Adrenal gland (tissue), 5 donors: ENCODE data around the gene LZTR1.

Experiments used
- POLR2A ChIP-seq, 2 donors: fragments of 450-650 bp; IDR thresholded peaks; one replicate each; pipeline ENCODE4 v1.6.1; 2017; ENCODE audit warnings: antibody characterized with exemption in 2 of 2, mild to moderate bottlenecking in 2 of 2, moderate library complexity in 1 of 2
- TF ChIP-seq, protein P1 (sequence below), 6 experiments: fragments of 450-650 bp in 4 of 6; fragments of 200-600 bp in 2 of 6; sonication (generic) in 1 of 6; IDR thresholded peaks; 1 replicate in 5 of 6; 2 replicates in 1 of 6; pipeline versions ENCODE4 v1.5.1 to v1.8.0; 2016 to 2021; ENCODE audit warnings: antibody characterized with exemption in 6 of 6, mild to moderate bottlenecking in 2 of 6, moderate library complexity in 1 of 6
- donor health status: DM: no; HTN: no; CAD: no.

DNA sequence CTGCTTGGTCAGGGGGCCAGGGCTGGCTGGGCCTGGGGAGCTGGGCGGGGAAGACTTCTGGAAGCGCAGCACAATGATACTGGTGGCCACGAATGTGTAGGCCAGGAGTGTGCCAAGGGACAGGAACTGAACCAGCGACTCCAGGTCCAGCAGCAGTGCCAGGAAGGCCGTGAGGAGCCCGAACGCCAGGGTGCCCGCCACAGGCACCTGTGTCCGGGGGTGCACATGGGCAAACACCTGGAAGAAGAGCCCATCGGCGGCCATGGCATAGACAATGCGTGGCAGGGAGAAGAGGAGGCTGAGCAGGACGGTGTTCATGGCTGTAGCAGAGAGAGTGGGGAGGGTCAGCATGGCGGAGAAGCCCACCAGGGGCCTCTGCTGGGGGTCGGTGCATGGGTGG, 47.9 kb downstream of the LZTR1 start:
- TF ChIP-seq, protein P1, sequence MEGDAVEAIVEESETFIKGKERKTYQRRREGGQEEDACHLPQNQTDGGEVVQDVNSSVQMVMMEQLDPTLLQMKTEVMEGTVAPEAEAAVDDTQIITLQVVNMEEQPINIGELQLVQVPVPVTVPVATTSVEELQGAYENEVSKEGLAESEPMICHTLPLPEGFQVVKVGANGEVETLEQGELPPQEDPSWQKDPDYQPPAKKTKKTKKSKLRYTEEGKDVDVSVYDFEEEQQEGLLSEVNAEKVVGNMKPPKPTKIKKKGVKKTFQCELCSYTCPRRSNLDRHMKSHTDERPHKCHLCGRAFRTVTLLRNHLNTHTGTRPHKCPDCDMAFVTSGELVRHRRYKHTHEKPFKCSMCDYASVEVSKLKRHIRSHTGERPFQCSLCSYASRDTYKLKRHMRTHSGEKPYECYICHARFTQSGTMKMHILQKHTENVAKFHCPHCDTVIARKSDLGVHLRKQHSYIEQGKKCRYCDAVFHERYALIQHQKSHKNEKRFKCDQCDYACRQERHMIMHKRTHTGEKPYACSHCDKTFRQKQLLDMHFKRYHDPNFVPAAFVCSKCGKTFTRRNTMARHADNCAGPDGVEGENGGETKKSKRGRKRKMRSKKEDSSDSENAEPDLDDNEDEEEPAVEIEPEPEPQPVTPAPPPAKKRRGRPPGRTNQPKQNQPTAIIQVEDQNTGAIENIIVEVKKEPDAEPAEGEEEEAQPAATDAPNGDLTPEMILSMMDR (IDR thresholded peaks at IDR 0.05), result no peak
- no peak for TF ChIP-seq POLR2A (IDR thresholded peaks at IDR 0.05)
